DOHH2 (cell line): Measurements from ENCODE around the gene DNAJB9.

ENCODE experiments used
- CTCF ChIP-seq: fragments of 200-600 bp; sonication (generic); IDR thresholded peaks from one replicate; pipeline ENCODE4 v1.5.1; 2014; ENCODE audit warnings: antibody characterized with exemption, mild to moderate bottlenecking, low read depth, low read length; ENCODE audit not compliant: poor library complexity, severe bottlenecking
- EZH2phosphoT487 ChIP-seq: fragments of 200-600 bp; sonication (generic); IDR thresholded peaks from 2 replicates; pipeline ENCODE4 v1.6.1; 2017; ENCODE audit warnings: borderline replicate concordance, mild to moderate bottlenecking, antibody characterized with exemption, low read length, moderate library complexity, mixed read lengths

- no peak for TF ChIP-seq CTCF
- TF ChIP-seq EZH2phosphoT487 = no peak
Observed at GRCh38 chr7:108578937-108579336, 9.3 kb downstream of the DNAJB9 start.
